Kasumi-1 (cell line): ENCODE measurements around the gene PKIG.
"Not testable (repeated sequence)": the region's sequence is repeated elsewhere in the genome, so short reads cannot be mapped to it uniquely, and the experiment has no call there.

Experiments used
- DNase-seq, 2 experiments: peaks; one replicate each; lab custom pipeline; 2025; lab: John Stamatoyannopoulos, UW

PKIG gene

GRCh38 chr20:44572551-44573500 is 9.6 kb upstream of the PKIG start:
- no peak for DNase-seq

- DNase-seq = no peak
Measured at GRCh38 chr20:44573501-44573869, 8.9 kb upstream of the PKIG start.

- no peak for DNase-seq
Measured at GRCh38 chr20:44574372-44574771, 8.0 kb upstream of the PKIG start.

- DNase-seq = peak; percentile 84 to 93
Measured at GRCh38 chr20:44576297-44576696, 6.1 kb upstream of the PKIG start.

- no peak for DNase-seq
Measured at GRCh38 chr20:44579313-44580081, 2.9 kb upstream of the PKIG start.

GRCh38 chr20:44580581-44581268 is 1.7 kb upstream of the PKIG start:
- no peak for DNase-seq

GRCh38 chr20:44581515-44581914 is 864 bp upstream of the PKIG start:
- DNase-seq = no peak

- no peak for DNase-seq
Measured at GRCh38 chr20:44583157-44583556, 778 bp downstream of the PKIG start.

- DNase-seq = no peak
Measured at GRCh38 chr20:44584162-44584561, 1.8 kb downstream of the PKIG start.

GRCh38 chr20:44585057-44585963 is 2.9 kb downstream of the PKIG start:
- DNase-seq = no peak

GRCh38 chr20:44586289-44586911 is 4.0 kb downstream of the PKIG start:
- DNase-seq = peak; percentile 39 to 53

- no peak for DNase-seq
Measured at GRCh38 chr20:44587035-44587980, 4.9 kb downstream of the PKIG start.

GRCh38 chr20:44588321-44588720 is 5.9 kb downstream of the PKIG start:
- not testable (repeated sequence) for DNase-seq

- no peak for DNase-seq
Measured at GRCh38 chr20:44589537-44589936, 7.2 kb downstream of the PKIG start.

- DNase-seq = no peak
Measured at GRCh38 chr20:44590980-44591778, 8.8 kb downstream of the PKIG start.

GRCh38 chr20:44592366-44592765 is 10.0 kb downstream of the PKIG start:
- DNase-seq = no peak

GRCh38 chr20:44593751-44594150 is 11.4 kb downstream of the PKIG start:
- no peak for DNase-seq

- DNase-seq = no peak
Measured at GRCh38 chr20:44594730-44595129, 12.4 kb downstream of the PKIG start.

- DNase-seq = no peak
Measured at GRCh38 chr20:44596010-44596409, 13.6 kb downstream of the PKIG start.
